Stimulated activated CD8-positive, alpha-beta memory T cell treated with anti-CD3 and anti-CD28 coated beads, Interleukin-4, amount 100 ng/mL, for 24 hours (primary cell): ENCODE results near the gene FOXP4.

Source experiments
- DNase-seq: peaks from one replicate; pipeline ENCODE4 v3.0.0-alpha.2; 2020; ENCODE audit warnings: low read depth

The FOXP4 gene

GRCh38 chr6:41583565-41583964, 37.4 kb downstream of the FOXP4 start:
- DNase-seq: no peak

- no peak for DNase-seq
These were observed 38.0 kb downstream of the FOXP4 start for GRCh38 chr6:41584205-41584604.

GRCh38 chr6:41584668-41585205, 38.6 kb downstream of the FOXP4 start:
- DNase-seq: no peak

- no peak for DNase-seq
These were observed 39.4 kb downstream of the FOXP4 start for GRCh38 chr6:41585605-41586004.

GRCh38 chr6:41586252-41587007, 40.2 kb downstream of the FOXP4 start:
- DNase-seq: no peak

GRCh38 chr6:41587131-41587879, 41.1 kb downstream of the FOXP4 start:
- no peak for DNase-seq

GRCh38 chr6:41588111-41588510, 41.9 kb downstream of the FOXP4 start:
- DNase-seq: no peak

- DNase-seq: no peak
These were observed 43.0 kb downstream of the FOXP4 start for GRCh38 chr6:41589223-41589622.

GRCh38 chr6:41589636-41590622, 43.7 kb downstream of the FOXP4 start:
- no peak for DNase-seq

GRCh38 chr6:41591122-41591521, 44.9 kb downstream of the FOXP4 start:
- no peak for DNase-seq

- peak; percentile 67 for DNase-seq
These were observed 45.8 kb downstream of the FOXP4 start for GRCh38 chr6:41591859-41592502.

- no peak for DNase-seq
These were observed 47.2 kb downstream of the FOXP4 start for GRCh38 chr6:41593406-41593805.

GRCh38 chr6:41593839-41594238, 47.7 kb downstream of the FOXP4 start:
- no peak for DNase-seq

- no peak for DNase-seq
These were observed 48.1 kb downstream of the FOXP4 start for GRCh38 chr6:41594326-41594725.

GRCh38 chr6:41594766-41595165, 48.6 kb downstream of the FOXP4 start:
- DNase-seq: no peak

- no peak for DNase-seq
These were observed 49.0 kb downstream of the FOXP4 start for GRCh38 chr6:41595166-41595565.

GRCh38 chr6:41596096-41596685, 50.0 kb downstream of the FOXP4 start:
- DNase-seq: no peak

GRCh38 chr6:41596807-41597206, 50.6 kb downstream of the FOXP4 start:
- DNase-seq: no peak

- no peak for DNase-seq
These were observed 51.2 kb downstream of the FOXP4 start for GRCh38 chr6:41597246-41598000.

GRCh38 chr6:41598670-41599014, 52.5 kb downstream of the FOXP4 start:
- no peak for DNase-seq
